Endodermal cell (in vitro differentiated cells): ENCODE data around the gene SLC2A11. TPM values are rescaled to one million over a fixed set of nuclear protein-coding genes. Genes with fewer than 3 reads are reported as not detected.

ENCODE experiments used
- DNase-seq: peaks from one replicate; pipeline ENCODE4 v3.0.0-alpha.2; 2017
- H3K27ac ChIP-seq: 2 replicates; pipeline ENCODE4 v1.5.1; 2013; ENCODE audit warnings: mild to moderate bottlenecking, low read depth, low read length, moderate library complexity
- H3K27me3 ChIP-seq: 2 replicates; pipeline ENCODE4 v1.6.1; 2013; ENCODE audit warnings: mild to moderate bottlenecking, low read length, moderate library complexity; ENCODE audit not compliant: insufficient read depth, control insufficient read depth, poor library complexity, severe bottlenecking
- H3K36me3 ChIP-seq: 2 replicates; pipeline ENCODE4 v1.7.0; 2013; ENCODE audit warnings: mild to moderate bottlenecking, low read length, moderate library complexity; ENCODE audit not compliant: control insufficient read depth, insufficient read depth
- H3K4me1 ChIP-seq: one replicate; pipeline ENCODE4 v1.7.0; 2013; ENCODE audit warnings: low read length; ENCODE audit not compliant: control insufficient read depth, insufficient read depth
- H3K4me3 ChIP-seq: 2 replicates; pipeline ENCODE4 v1.5.1; 2013; ENCODE audit warnings: mild to moderate bottlenecking, low read length, moderate library complexity
- H3K9ac ChIP-seq: 2 replicates; pipeline ENCODE4 v1.6.1; 2013; ENCODE audit warnings: mild to moderate bottlenecking, low read length, moderate library complexity; ENCODE audit not compliant: poor library complexity, severe bottlenecking; ENCODE audit errors: extremely low read depth
- H3K9me3 ChIP-seq: 2 replicates; pipeline ENCODE4 v1.6.1; 2013; ENCODE audit warnings: mild to moderate bottlenecking, low read length, moderate library complexity; ENCODE audit not compliant: control insufficient read depth
- H3K27ac Mint-ChIP-seq: 2 replicates; pipeline ENCODE4 v1.8.0; 2020; ENCODE audit warnings: mixed read lengths
- H3K27me3 Mint-ChIP-seq: 2 replicates; pipeline ENCODE4 v1.8.0; 2021; ENCODE audit warnings: mild to moderate bottlenecking, mixed read lengths; ENCODE audit not compliant: insufficient read depth
- H3K36me3 Mint-ChIP-seq: 2 replicates; pipeline ENCODE4 v1.8.0; 2020; ENCODE audit warnings: low read depth, mixed read lengths
- H3K4me1 Mint-ChIP-seq: 2 replicates; pipeline ENCODE4 v1.8.0; 2020; ENCODE audit warnings: mixed read lengths
- H3K4me3 Mint-ChIP-seq: 2 replicates; pipeline ENCODE4 v1.8.0; 2020; ENCODE audit warnings: mild to moderate bottlenecking, moderate library complexity, mixed read lengths
- H3K9me3 Mint-ChIP-seq: 2 replicates; pipeline ENCODE4 v1.8.0; 2020; ENCODE audit warnings: mild to moderate bottlenecking, mixed read lengths
- WGBS, 2 experiments: methylation state at CpG; one replicate each; pipeline versions ENCODE4 v1.1.5 to v1.1.7; 2013; ENCODE audit warnings: missing lambda C conversion rate in 2 of 2, mixed read lengths in 1 of 2; ENCODE audit not compliant: insufficient coverage in 1 of 2, insufficient read length in 1 of 2; 5-methylcytosine and 5-hydroxymethylcytosine counted together
- total RNA-seq, 2 donors: library from RNA; stranded (reverse); fragmentation: NEBNext Ultra II Directional in 1 of 2; extraction: Animal tissue kit (Norgen Biotek cat#: 25700) in 1 of 2; gene quantifications; 2 replicates in 1 of 2; 3 replicates in 1 of 2; pipeline ENCODE4 v1.2.1, GENCODE V29; 2021
- TF ChIP-seq, protein P1 (sequence below): fragments of 200-600 bp; sonication (generic); conservative IDR thresholded peaks from 2 replicates; pipeline ENCODE4 v1.5.0; 2021; ENCODE audit warnings: antibody characterized with exemption, mild to moderate bottlenecking

Gene SLC2A11
- total RNA-seq, 2 donors from 2014 or later, result 13.1 to 14.8 TPM

DNA sequence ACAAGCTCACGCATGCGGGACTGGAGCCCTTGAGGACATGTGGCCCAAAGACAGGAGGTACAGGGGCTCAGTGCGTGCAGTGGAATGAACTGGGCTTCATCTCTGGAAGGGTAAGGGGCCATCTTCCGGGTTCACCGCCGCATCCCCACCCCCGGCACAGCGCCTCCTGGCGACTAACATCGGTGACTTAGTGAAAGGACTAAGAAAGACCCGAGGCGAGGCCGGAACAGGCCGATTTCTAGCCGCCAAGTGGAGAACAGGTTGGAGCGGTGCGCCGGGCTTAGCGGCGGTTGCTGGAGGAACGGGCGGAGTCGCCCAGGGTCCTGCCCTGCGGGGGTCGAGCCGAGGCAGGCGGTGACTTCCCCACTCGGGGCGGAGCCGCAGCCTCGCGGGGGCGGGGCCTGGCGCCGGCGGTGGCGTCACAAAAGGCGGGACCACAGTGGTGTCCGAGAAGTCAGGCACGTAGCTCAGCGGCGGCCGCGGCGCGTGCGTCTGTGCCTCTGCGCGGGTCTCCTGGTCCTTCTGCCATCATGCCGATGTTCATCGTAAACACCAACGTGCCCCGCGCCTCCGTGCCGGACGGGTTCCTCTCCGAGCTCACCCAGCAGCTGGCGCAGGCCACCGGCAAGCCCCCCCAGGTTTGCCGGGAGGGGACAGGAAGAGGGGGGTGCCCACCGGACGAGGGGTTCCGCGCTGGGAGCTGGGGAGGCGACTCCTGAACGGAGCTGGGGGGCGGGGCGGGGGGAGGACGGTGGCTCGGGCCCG lies 36.5 kb downstream of the SLC2A11 start, which contains the start of gene MIF:
TSS of gene MIF (plus strand) at position 439 of the 765 bp plus-strand sequence. CDS start at position 531, 92 bp downstream.
- Histone ChIP-seq H3K4me1 (no peaks in the 10 kb centered on the region), H3K27me3 (no peaks in the 10 kb centered on the region), H3K27ac (peak within 1 kb of the TSS; percentile 96), H3K4me3 (peak within 1 kb of the TSS; percentile 91), H3K36me3 (peaks cover 25% of the 10 kb centered on the region), H3K9ac (peak within 1 kb of the TSS; percentile 87), H3K9me3 (peaks cover 12% of the 10 kb centered on the region)
- H3K9me3 Mint-ChIP-seq, result peaks cover 20% of the 10 kb centered on the region
- peaks cover 15% of the 10 kb centered on the region for H3K27me3 Mint-ChIP-seq
- peak within 1 kb of the TSS; percentile 99 for H3K27ac Mint-ChIP-seq
- WGBS, 2 experiments, result 0 to 2% methylated on average over 24 to 72 of the region's 72 CpGs
- DNase-seq, result peak; percentile 100
- peaks cover 42% of the 10 kb centered on the region for H3K36me3 Mint-ChIP-seq
- peaks cover 13% of the 10 kb centered on the region for H3K4me1 Mint-ChIP-seq
- H3K4me3 Mint-ChIP-seq, result peak within 1 kb of the TSS; percentile 84
- TF ChIP-seq, protein P1, sequence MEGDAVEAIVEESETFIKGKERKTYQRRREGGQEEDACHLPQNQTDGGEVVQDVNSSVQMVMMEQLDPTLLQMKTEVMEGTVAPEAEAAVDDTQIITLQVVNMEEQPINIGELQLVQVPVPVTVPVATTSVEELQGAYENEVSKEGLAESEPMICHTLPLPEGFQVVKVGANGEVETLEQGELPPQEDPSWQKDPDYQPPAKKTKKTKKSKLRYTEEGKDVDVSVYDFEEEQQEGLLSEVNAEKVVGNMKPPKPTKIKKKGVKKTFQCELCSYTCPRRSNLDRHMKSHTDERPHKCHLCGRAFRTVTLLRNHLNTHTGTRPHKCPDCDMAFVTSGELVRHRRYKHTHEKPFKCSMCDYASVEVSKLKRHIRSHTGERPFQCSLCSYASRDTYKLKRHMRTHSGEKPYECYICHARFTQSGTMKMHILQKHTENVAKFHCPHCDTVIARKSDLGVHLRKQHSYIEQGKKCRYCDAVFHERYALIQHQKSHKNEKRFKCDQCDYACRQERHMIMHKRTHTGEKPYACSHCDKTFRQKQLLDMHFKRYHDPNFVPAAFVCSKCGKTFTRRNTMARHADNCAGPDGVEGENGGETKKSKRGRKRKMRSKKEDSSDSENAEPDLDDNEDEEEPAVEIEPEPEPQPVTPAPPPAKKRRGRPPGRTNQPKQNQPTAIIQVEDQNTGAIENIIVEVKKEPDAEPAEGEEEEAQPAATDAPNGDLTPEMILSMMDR, result peak; percentile 95

DNA sequence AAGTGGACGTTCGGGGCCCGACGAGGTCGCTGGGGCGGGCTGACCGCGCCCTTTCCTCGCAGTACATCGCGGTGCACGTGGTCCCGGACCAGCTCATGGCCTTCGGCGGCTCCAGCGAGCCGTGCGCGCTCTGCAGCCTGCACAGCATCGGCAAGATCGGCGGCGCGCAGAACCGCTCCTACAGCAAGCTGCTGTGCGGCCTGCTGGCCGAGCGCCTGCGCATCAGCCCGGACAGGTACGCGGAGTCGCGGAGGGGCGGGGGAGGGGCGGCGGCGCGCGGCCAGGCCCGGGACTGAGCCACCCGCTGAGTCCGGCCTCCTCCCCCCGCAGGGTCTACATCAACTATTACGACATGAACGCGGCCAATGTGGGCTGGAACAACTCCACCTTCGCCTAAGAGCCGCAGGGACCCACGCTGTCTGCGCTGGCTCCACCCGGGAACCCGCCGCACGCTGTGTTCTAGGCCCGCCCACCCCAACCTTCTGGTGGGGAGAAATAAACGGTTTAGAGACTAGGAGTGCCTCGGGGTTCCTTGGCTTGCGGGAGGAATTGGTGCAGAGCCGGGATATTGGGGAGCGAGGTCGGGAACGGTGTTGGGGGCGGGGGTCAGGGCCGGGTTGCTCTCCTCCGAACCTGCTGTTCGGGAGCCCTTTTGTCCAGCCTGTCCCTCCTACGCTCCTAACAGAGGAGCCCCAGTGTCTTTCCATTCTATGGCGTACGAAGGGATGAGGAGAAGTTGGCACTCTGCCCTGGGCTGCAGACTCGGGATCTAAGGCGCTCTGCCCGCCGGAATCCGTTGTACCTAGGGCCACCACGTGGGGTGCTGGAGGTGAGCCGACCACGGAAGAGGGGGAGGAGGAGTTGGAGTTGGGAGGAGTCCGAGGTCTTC lies 37.3 kb downstream of the SLC2A11 start:
- peak overlapping the region; percentile 84 for H3K4me3 Mint-ChIP-seq
- WGBS, 2 experiments, result 1 to 3% methylated on average over 18 to 78 of the region's 79 CpGs
- H3K4me1 Mint-ChIP-seq, result peaks cover 13% of the 10 kb centered on the region
- Histone ChIP-seq H3K27ac (peak overlapping the region; percentile 96), H3K4me1 (no peaks in the 10 kb centered on the region), H3K9ac (peak overlapping the region; percentile 87), H3K4me3 (peak overlapping the region; percentile 91), H3K9me3 (peaks cover 20% of the 10 kb centered on the region), H3K36me3 (peaks cover 25% of the 10 kb centered on the region), H3K27me3 (no peaks in the 10 kb centered on the region)
- peaks cover 49% of the 10 kb centered on the region for H3K36me3 Mint-ChIP-seq
- H3K27ac Mint-ChIP-seq, result peak overlapping the region; percentile 99
- TF ChIP-seq, protein P1, result peak; percentile 69
- H3K27me3 Mint-ChIP-seq, result peaks cover 15% of the 10 kb centered on the region
- peaks cover 23% of the 10 kb centered on the region for H3K9me3 Mint-ChIP-seq
- peak; percentile 94 for DNase-seq

DNA sequence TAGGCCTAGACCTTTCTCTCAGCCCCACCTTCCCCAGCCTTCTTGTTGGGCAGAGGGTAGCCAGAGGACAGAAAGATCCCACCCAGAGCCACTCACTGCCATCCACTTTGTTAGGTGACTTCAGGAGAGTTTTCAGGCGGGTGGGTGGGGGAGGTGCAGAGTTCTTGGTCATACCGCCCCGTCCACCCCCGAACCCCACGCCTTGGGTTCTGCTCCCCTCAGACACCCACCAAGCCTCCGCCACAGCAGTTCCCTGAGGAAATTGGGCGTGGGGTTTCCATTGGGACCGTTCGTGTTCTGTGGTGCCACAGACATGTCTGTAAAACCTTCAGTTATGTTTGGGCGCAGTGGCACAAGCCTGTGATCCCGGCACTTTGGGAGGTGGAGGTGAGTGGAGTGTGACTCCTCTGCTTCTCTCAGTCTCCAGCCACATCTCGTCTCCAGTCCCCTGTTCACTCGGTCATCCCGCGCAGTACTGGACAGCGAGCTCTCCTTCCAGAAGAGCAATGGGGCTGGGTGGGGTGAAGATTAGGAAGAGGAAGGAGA lies 38.0 kb downstream of the SLC2A11 start:
- Histone ChIP-seq H3K27ac (no peak overlapping the region), H3K27me3 (no peaks in the 10 kb centered on the region), H3K36me3 (peaks cover 25% of the 10 kb centered on the region), H3K9me3 (peaks cover 27% of the 10 kb centered on the region), H3K4me1 (no peaks in the 10 kb centered on the region), H3K9ac (peak overlapping the region; percentile 87), H3K4me3 (peak overlapping the region; percentile 91)
- Mint-ChIP-seq H3K27me3 (peaks cover 15% of the 10 kb centered on the region), H3K4me3 (peak overlapping the region; percentile 84), H3K36me3 (peaks cover 55% of the 10 kb centered on the region), H3K27ac (peak overlapping the region; percentile 95), H3K4me1 (peaks cover 13% of the 10 kb centered on the region), H3K9me3 (peaks cover 28% of the 10 kb centered on the region)
- WGBS, 2 experiments, result 68 to 91% methylated on average over 4 to 16 of the region's 16 CpGs
- no peak for DNase-seq
- TF ChIP-seq, protein P1, result no peak
